ENCODE measurements around the gene GCGR.

DNA sequence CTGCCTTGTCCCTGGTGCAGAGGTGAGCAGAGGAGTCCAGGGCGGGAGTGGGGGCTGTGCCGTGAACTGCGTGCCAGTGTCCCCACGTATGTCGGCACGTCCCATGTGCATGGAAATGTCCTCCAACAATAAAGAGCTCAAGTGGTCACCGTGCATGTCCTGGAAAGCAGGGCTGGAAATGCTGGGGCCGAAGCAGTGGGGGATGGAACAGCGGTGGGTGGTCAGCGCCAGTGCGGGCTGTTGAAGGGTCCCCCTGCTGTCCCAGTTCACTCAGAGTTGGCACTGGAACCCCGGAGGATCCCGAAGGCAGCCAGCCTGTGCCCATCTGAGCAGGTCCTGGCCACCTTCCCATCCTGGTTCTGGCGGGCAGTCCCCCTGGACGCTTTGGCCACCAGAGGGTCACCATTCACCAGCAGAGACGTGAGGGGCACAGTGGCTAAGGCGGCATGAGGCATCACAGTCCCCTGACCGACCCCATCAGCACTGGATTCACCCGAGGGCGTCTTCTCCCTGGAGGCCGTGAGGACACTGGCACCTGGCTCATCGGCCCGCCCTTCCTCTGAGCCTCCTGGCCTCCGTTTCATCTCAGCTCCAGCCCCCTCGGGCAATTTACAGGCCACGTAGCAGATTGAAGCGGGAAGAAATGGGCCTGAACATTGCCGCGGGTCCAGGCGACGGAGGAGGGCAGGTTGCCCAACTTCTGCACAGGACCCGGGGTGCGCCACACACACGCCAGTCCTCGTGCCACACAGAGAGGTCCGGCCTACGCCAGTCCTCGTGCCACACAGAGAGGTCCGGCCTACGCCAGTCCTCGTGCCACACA, 10.1 kb downstream of the GCGR start:
- TF ChIP-seq, protein P1, sequence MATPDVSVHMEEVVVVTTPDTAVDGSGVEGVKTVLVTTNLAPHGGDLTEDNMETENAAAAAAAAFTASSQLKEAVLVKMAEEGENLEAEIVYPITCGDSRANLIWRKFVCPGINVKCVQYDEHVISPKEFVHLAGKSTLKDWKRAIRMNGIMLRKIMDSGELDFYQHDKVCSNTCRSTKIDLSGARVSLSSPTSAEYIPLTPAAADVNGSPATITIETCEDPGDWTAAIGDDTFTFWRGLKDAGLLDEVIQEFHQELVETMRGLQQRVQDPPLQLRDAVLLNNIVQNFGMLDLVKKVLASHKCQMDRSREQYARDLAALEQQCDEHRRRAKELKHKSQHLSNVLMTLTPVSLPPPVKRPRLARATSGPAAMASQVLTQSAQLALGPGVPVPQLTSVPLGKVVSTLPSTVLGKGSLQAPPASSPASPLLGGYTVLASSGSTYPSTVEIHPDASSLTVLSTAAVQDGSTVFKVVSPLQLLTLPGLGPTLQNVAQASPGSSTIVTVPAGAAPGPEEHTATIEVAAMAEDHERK (CRISPR knock-in tag; IDR thresholded peaks at IDR 0.05; ENCODE audit: low read depth), result no peak
- TF ChIP-seq, protein P2, sequence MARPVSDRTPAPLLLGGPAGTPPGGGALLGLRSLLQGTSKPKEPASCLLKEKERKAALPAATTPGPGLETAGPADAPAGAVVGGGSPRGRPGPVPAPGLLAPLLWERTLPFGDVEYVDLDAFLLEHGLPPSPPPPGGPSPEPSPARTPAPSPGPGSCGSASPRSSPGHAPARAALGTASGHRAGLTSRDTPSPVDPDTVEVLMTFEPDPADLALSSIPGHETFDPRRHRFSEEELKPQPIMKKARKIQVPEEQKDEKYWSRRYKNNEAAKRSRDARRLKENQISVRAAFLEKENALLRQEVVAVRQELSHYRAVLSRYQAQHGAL (CRISPR knock-in tag; IDR thresholded peaks at IDR 0.05; ENCODE audit: not compliant biosample characterization), result no peak
- no peak for TF ChIP-seq CBX5 (CRISPR knock-in tag; IDR thresholded peaks at IDR 0.05; ENCODE audit: borderline replicate concordance)
- TF ChIP-seq POLR2A (IDR thresholded peaks at IDR 0.05; ENCODE audit: insufficient read depth in 1 of 2, low read depth in 2 of 2, low read length in 2 of 2), result no peak
- no peak for TF ChIP-seq RBAK (CRISPR knock-in tag; IDR thresholded peaks at IDR 0.05)
- no peak for TF ChIP-seq ZNF550 (CRISPR knock-in tag; IDR thresholded peaks at IDR 0.05; ENCODE audit: borderline replicate concordance)
- TF ChIP-seq POLR2G (IDR thresholded peaks at IDR 0.05; ENCODE audit: low read depth, low read length), result no peak
- no peak for TF ChIP-seq HNRNPH1 (optimal IDR thresholded peaks at IDR 0.05; ENCODE audit: low read depth, low read length)
- no peak for TF ChIP-seq ZNF282 (IDR thresholded peaks at IDR 0.05; ENCODE audit: partially characterized antibody)
- no peak for TF ChIP-seq ZNF879 (CRISPR knock-in tag; IDR thresholded peaks at IDR 0.05)
- no peak for TF ChIP-seq PAX8 (CRISPR knock-in tag; IDR thresholded peaks at IDR 0.05; ENCODE audit: borderline replicate concordance)

All from HepG2 (cell line).